Measurements from ENCODE around the gene PGLYRP4. TPM values are rescaled to one million over a fixed set of nuclear protein-coding genes. Genes with fewer than 3 reads are reported as not detected.

Gene PGLYRP4
- total RNA-seq, 4 donors from 2014 or later = not detected

DNA sequence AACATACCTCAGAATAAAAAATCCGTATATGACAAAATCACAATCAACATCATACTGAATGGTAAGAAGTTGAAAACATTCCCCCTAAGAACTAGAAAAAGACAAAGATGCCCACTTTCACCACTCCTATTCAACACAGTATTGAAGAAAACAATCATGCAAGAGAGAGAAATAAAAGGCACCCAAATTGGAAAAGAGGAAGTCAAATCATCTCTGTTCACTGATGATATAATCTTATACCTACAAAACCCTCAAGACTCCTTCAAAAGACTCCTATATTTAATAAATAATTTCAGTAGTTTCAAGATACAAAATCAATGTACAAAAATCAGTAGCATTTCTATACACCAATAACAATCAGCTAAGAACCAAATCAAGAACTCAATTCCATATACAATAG is 14.7 kb downstream of the PGLYRP4 start:
- TF ChIP-seq, protein P1, sequence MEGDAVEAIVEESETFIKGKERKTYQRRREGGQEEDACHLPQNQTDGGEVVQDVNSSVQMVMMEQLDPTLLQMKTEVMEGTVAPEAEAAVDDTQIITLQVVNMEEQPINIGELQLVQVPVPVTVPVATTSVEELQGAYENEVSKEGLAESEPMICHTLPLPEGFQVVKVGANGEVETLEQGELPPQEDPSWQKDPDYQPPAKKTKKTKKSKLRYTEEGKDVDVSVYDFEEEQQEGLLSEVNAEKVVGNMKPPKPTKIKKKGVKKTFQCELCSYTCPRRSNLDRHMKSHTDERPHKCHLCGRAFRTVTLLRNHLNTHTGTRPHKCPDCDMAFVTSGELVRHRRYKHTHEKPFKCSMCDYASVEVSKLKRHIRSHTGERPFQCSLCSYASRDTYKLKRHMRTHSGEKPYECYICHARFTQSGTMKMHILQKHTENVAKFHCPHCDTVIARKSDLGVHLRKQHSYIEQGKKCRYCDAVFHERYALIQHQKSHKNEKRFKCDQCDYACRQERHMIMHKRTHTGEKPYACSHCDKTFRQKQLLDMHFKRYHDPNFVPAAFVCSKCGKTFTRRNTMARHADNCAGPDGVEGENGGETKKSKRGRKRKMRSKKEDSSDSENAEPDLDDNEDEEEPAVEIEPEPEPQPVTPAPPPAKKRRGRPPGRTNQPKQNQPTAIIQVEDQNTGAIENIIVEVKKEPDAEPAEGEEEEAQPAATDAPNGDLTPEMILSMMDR (IDR thresholded peaks at IDR 0.05; ENCODE audit: low read depth) = no peak

DNA sequence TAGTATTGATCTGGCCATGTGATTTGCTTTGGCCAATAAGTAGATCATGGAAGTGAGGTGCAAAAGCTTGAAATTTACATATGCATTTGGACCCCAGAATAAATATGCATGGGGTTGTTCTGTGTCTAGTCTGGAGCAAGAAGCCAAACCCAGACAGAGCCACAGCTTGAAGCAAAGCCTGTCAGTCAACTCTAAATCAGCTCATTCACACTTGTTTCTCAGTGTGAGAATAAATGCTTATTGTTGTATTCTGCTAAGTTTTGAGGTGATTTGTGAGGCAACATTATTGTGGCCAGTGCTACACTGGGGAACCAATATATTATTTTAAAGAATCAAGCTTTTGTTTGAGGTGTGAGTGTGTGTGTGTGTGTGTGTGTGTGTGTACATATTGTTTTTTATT is 23.7 kb downstream of the PGLYRP4 start:
- TF ChIP-seq, protein P1 (IDR thresholded peaks at IDR 0.05; ENCODE audit: low read depth) = no peak

DNA sequence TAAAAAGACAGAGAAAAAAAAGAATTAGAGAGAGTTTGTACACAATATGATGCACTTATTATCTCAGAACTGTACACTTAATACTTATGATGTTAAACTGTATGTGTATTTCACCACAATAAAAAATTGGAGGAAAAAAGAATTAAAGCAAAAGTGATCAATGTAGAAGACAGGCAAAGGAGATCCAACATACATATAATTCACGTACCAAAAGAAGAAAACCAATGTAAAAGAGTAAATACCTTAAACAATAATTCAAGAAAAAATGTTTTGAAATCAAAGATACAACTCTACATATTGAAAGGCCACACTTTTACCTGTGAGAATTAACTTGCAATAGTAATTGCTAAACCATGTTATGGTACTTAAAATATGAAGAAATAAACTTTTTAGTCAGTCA is 26.1 kb downstream of the PGLYRP4 start:
- TF ChIP-seq, protein P1 (IDR thresholded peaks at IDR 0.05; ENCODE audit: low read depth) = no peak

DNA sequence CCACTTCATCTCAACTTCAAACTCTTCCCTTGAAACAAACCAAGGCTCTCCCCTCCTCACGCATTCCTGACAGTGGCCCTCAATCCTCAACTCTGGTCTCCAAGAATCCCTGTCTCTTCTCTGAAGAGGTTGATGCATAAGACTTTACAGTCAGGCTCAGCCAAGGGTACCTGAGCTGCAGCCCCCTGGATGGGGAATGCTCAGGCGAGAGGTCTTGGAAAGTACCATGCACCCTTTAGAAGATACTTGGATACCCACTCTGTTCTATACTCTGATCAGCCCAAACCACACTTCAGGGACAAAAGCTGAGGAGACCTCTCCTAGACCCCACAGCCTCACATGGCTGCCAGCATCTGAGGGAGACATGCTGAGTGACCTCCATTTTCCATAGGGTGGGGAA is 35.4 kb downstream of the PGLYRP4 start:
- TF ChIP-seq, protein P1 (IDR thresholded peaks at IDR 0.05; ENCODE audit: low read depth) = no peak

DNA sequence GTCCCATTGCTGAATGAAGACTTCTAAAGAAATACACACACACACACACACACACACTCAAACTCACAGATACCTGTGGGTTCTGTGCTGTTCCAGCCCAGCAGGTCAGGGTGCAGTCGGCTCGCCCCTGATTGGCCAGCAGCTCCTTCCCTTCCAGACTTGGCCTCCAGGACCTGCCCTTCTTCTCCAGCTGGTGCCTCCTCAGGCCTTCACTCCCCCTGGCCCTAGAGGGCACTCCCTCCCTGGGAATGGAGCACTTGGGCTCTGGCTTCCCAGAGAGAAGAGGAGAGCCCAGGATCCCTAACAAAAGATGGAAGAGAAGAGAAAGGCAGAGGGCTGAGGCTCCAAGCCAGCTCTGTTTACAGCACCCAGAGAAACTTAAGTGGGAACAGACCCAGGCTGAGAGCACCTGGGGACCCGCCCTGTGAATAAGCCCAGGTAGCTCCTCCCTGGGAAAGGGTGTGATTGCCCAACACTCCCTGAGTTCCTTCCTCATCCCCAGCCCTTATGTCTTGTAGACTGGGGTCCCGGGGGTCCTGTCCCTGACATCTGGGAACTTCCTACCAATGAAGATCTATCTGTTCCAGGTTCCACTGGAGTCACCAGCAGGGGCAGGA is 36.0 kb downstream of the PGLYRP4 start, which contains the start of gene PGLYRP3:
Gene PGLYRP3 (minus strand): TSS at position 383 of the 617 bp plus-strand sequence. CDS start 2,287 bp downstream, outside the sequence.
- TF ChIP-seq, protein P1 (IDR thresholded peaks at IDR 0.05; ENCODE audit: low read depth) = no peak

DNA sequence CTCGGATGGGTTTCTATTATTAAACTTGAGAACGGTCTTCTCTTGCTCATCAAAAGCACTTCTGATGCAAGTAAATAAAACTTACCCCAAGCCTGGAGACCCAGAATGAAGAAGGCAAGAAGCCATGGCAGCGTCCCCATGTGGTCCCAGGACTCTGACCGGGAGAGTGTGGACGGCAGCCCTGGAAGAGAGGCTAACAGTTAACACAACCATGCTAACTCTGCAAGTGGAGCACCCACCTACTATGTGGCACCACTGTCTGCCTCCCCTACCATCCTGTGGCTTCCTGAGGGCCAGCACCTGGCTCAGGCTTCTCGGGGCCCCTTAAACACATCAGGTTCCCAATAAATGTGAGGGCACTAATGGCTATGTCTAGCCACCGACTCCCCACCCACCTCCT is 38.1 kb downstream of the PGLYRP4 start:
- TF ChIP-seq, protein P1 (IDR thresholded peaks at IDR 0.05; ENCODE audit: low read depth) = no peak

DNA sequence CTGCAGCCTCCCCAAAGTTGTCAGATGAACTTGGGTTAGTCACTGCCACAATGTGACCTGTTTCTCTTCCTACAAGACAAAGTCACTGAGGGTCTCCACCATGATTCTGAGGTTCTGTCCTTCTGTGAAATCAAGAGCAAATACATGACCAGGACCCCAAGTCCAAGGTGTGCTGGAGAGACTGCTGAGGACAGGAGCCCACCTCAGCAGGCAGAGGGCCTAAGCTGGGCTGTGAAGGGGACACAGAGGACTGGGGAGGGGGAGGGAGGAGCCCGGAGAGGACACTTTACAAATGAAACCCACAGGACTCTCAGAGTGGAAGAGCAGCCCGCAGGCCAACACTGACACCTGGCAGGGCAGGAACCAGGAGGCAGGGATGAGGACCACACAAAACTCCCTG is 39.2 kb downstream of the PGLYRP4 start:
- TF ChIP-seq, protein P1 (IDR thresholded peaks at IDR 0.05; ENCODE audit: low read depth) = no peak

All from subcutaneous adipose tissue (tissue), 4 donors.